ENCODE data around the gene ZBTB21. TPM values are rescaled to one million over a fixed set of nuclear protein-coding genes. Genes with fewer than 3 reads are reported as not detected.

Gene ZBTB21
- total RNA-seq, 2 experiments from 2014 or later: 132 to 139 TPM

- DNase-seq (no peak), ATAC-seq (ENCODE audit: poor library complexity) (no peak)
- no peaks in the 10 kb centered on the region for H3K9me3 Mint-ChIP-seq
- peaks cover 50% of the 10 kb centered on the region for H3K4me1 Mint-ChIP-seq (ENCODE audit: low read depth)
- Histone ChIP-seq H3K4me1 (ENCODE audit: insufficient read depth, low read length) (peaks cover 21% of the 10 kb centered on the region), H3K36me3 (ENCODE audit: insufficient read depth, low read length) (peaks cover 7% of the 10 kb centered on the region), H3K27me3 (ENCODE audit: control insufficient read depth in 1 of 2, insufficient read depth in 2 of 2, low read length in 2 of 2) (no peaks in the 10 kb centered on the region), H3K4me3 (ENCODE audit: low read length) (no peak overlapping the region), H3K9me3 (ENCODE audit: control insufficient read depth in 1 of 2, insufficient read depth in 1 of 2, low read length in 2 of 2) (no peaks in the 10 kb centered on the region), H3K27ac (ENCODE audit: low read depth in 1 of 2, low read length in 2 of 2) (no peak overlapping the region)
- ChIA-PET POLR2A (interaction anchor here (0.6 to 1.8 kb wide), 4 partner anchors 58 to 235 kb away, joined by 3 to 6 read pairs (median 4); partner anchors contain the start of gene PRDM15), CTCF (interaction anchor here (1.3 kb wide), 1 partner anchor 103 kb away, joined by 7 read pairs; no protein-coding TSS in a partner anchor)
- H3K4me3 Mint-ChIP-seq: no peak overlapping the region
- no peak for TF ChIP-seq CTCF (IDR thresholded peaks at IDR 0.05)
- no peaks in the 10 kb centered on the region for H3K27me3 Mint-ChIP-seq
- intact Hi-C loops (cut with DNase I, micrococcal nuclease): loop anchor here in 1 of 2 experiments (10.0 kb wide), 1 partner anchor 120 kb away; no protein-coding TSS in a partner anchor
- H3K27ac Mint-ChIP-seq: no peak overlapping the region
- H3K36me3 Mint-ChIP-seq (ENCODE audit: low read depth): peaks cover 54% of the 10 kb centered on the region
Observed at GRCh38 chr21:42004406-42005199, 5.6 kb downstream of the ZBTB21 start.

DNA sequence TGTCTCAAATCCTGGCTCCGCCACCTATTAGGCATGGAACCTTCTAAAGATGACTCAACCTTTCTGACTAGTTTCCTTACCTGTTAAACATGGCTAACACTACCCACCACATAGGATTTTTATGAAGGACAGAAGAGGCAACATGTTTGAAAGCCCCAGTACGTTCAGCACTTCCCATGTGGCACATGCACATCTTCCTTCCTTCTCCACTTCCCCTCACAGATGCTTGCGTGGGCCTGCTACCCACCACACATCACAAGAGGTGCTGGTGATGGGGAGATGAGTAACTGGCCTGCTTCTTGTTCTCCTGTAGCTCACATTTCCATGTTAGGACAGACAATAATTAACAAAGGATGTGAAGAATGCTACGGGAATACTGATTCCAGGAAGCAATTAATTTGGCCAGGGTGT lies 7.1 kb downstream of the ZBTB21 start:
- Mint-ChIP-seq H3K9me3 (no peaks in the 10 kb centered on the region), H3K36me3 (ENCODE audit: low read depth) (peaks cover 62% of the 10 kb centered on the region), H3K4me1 (ENCODE audit: low read depth) (peaks cover 50% of the 10 kb centered on the region), H3K27me3 (no peaks in the 10 kb centered on the region), H3K27ac (peak overlapping the region; percentile 36), H3K4me3 (no peak overlapping the region)
- Histone ChIP-seq H3K27ac (ENCODE audit: low read depth in 1 of 2, low read length in 2 of 2) (no peak overlapping the region), H3K4me1 (ENCODE audit: insufficient read depth, low read length) (peaks cover 15% of the 10 kb centered on the region), H3K27me3 (ENCODE audit: control insufficient read depth in 1 of 2, insufficient read depth in 2 of 2, low read length in 2 of 2) (no peaks in the 10 kb centered on the region), H3K9me3 (ENCODE audit: control insufficient read depth in 1 of 2, insufficient read depth in 1 of 2, low read length in 2 of 2) (no peaks in the 10 kb centered on the region), H3K4me3 (ENCODE audit: low read length) (no peak overlapping the region), H3K36me3 (ENCODE audit: insufficient read depth, low read length) (peaks cover 12% of the 10 kb centered on the region)
- intact Hi-C loops (cut with DNase I, micrococcal nuclease): loop anchor here in 1 of 2 experiments (10.0 kb wide), 1 partner anchor 118 kb away; no protein-coding TSS in a partner anchor
- ChIA-PET CTCF (no interaction called here), POLR2A (no interaction called here)
- TF ChIP-seq CTCF (IDR thresholded peaks at IDR 0.05): no peak
- DNase-seq (peak in 1 of 14 experiments; percentile 17), ATAC-seq (ENCODE audit: poor library complexity) (no peak)

DNA sequence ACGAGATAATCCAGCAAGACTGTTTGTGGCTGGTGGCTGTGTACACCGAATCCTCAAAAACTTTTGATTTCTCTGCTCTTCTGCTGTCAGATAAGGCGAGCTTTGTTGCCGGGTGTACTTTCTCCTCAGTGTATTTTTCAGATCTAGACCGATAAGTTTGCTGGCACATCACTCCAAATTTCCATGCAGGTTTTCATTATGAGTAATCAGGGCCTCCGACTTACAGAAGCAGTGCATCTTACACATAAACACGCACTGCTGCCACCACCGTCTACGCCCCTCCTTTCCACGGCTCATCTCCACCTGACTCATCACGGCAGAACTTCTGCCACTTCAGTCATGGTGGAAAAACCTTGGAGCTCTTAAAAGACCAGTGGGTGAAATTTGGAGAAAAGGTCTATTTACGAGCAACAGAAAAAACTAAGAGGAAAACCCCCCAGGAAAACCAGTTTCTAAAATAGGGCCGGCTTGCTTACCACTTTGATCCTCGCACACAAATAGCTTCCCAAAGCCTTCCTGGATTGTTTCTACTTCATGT lies 7.7 kb downstream of the ZBTB21 start:
- Histone ChIP-seq H3K9me3 (ENCODE audit: control insufficient read depth in 1 of 2, insufficient read depth in 1 of 2, low read length in 2 of 2) (no peaks in the 10 kb centered on the region), H3K27ac (ENCODE audit: low read depth in 1 of 2, low read length in 2 of 2) (no peak overlapping the region), H3K4me1 (ENCODE audit: insufficient read depth, low read length) (peaks cover 15% of the 10 kb centered on the region), H3K36me3 (ENCODE audit: insufficient read depth, low read length) (peaks cover 12% of the 10 kb centered on the region), H3K4me3 (ENCODE audit: low read length) (no peak overlapping the region), H3K27me3 (ENCODE audit: control insufficient read depth in 1 of 2, insufficient read depth in 2 of 2, low read length in 2 of 2) (no peaks in the 10 kb centered on the region)
- H3K36me3 Mint-ChIP-seq (ENCODE audit: low read depth): peaks cover 62% of the 10 kb centered on the region
- intact Hi-C loops (cut with DNase I, micrococcal nuclease): loop anchor here in 1 of 2 experiments (10.0 kb wide), 1 partner anchor 118 kb away; no protein-coding TSS in a partner anchor
- peak overlapping the region; percentile 36 for H3K27ac Mint-ChIP-seq
- peak; percentile 22 to 70 (median 52) for DNase-seq
- ATAC-seq (ENCODE audit: poor library complexity): peak; percentile 85
- peak overlapping the region; percentile 12 for H3K4me3 Mint-ChIP-seq
- peaks cover 44% of the 10 kb centered on the region for H3K4me1 Mint-ChIP-seq (ENCODE audit: low read depth)
- no peaks in the 10 kb centered on the region for H3K9me3 Mint-ChIP-seq
- POLR2A ChIA-PET: interaction anchor here (0.9 kb wide), 1 partner anchor 61 kb away, joined by 6 read pairs; no protein-coding TSS in a partner anchor
- TF ChIP-seq CTCF (IDR thresholded peaks at IDR 0.05): no peak
- CTCF ChIA-PET: interaction anchor here (1.3 kb wide), 1 partner anchor 105 kb away, joined by 3 read pairs; no protein-coding TSS in a partner anchor
- H3K27me3 Mint-ChIP-seq: no peaks in the 10 kb centered on the region
